ENCODE measurements around the gene CAMK4. TPM values are rescaled to one million over a fixed set of nuclear protein-coding genes. Genes with fewer than 3 reads are reported as not detected.
"Not testable (repeated sequence)": the region's sequence is repeated elsewhere in the genome, so short reads cannot be mapped to it uniquely, and the experiment has no call there.

CAMK4 gene
- total RNA-seq, 1 donor from 2014 or later: 3.8 TPM

GRCh38 chr5:111404270-111404769 is 180.1 kb downstream of the CAMK4 start:
- H3K9me3 Mint-ChIP-seq (ENCODE audit: unreplicated experiment): peaks cover 7% of the 10 kb centered on the region
- no peaks in the 10 kb centered on the region for H3K9me3 ChIP-seq (ENCODE audit: insufficient read depth, low read depth, low read length)
- peaks cover 2% of the 10 kb centered on the region for H3K36me3 Mint-ChIP-seq (ENCODE audit: low read depth, unreplicated experiment)
- no peak overlapping the region for H3K4me3 ChIP-seq (ENCODE audit: insufficient read depth, low read depth, low read length)
- DNase-seq (ENCODE audit: low read depth) (no peak), FAIRE-seq (no peak)
- no peak overlapping the region for H3K9ac ChIP-seq (ENCODE audit: low read length)
- H3K27me3 Mint-ChIP-seq (ENCODE audit: low read depth, unreplicated experiment): no peaks in the 10 kb centered on the region
- no peaks in the 10 kb centered on the region for H4K20me1 ChIP-seq (ENCODE audit: insufficient read depth, low read length)
- H3K4me1 ChIP-seq (ENCODE audit: insufficient read depth, low read length): no peaks in the 10 kb centered on the region
- no peaks in the 10 kb centered on the region for H3K79me2 ChIP-seq (ENCODE audit: insufficient read depth, low read length)
- H3K27ac ChIP-seq (ENCODE audit: low read depth, low read length): no peak overlapping the region
- no peak overlapping the region for H3K4me3 Mint-ChIP-seq (ENCODE audit: unreplicated experiment)
- peaks cover 6% of the 10 kb centered on the region for H3K4me1 Mint-ChIP-seq (ENCODE audit: low read depth, unreplicated experiment)
- no peak overlapping the region for H3K4me2 ChIP-seq (ENCODE audit: low read length)
- no peak for TF ChIP-seq EZH2 (IDR thresholded peaks at IDR 0.05; ENCODE audit: insufficient read depth, low read length)
- TF ChIP-seq CTCF (IDR thresholded peaks at IDR 0.05; ENCODE audit: insufficient read depth, low read depth, low read length): no peak
- H3K27ac Mint-ChIP-seq (ENCODE audit: unreplicated experiment): no peak overlapping the region
- H3K36me3 ChIP-seq (ENCODE audit: insufficient read depth, low read length): no peaks in the 10 kb centered on the region
- no peaks in the 10 kb centered on the region for H3K27me3 ChIP-seq (ENCODE audit: insufficient read depth, low read length)
- H2AFZ ChIP-seq (ENCODE audit: low read depth, low read length): no peak overlapping the region

- no peaks in the 10 kb centered on the region for H4K20me1 ChIP-seq (ENCODE audit: insufficient read depth, low read length)
- no peak overlapping the region for H3K4me3 ChIP-seq (ENCODE audit: insufficient read depth, low read depth, low read length)
- no peak for FAIRE-seq
- TF ChIP-seq CTCF (IDR thresholded peaks at IDR 0.05; ENCODE audit: insufficient read depth, low read depth, low read length) (no peak), EZH2 (IDR thresholded peaks at IDR 0.05; ENCODE audit: insufficient read depth, low read length) (no peak)
- H3K36me3 Mint-ChIP-seq (ENCODE audit: low read depth, unreplicated experiment): peaks cover 2% of the 10 kb centered on the region
- no peak overlapping the region for H3K4me3 Mint-ChIP-seq (ENCODE audit: unreplicated experiment)
- H3K27ac ChIP-seq (ENCODE audit: low read depth, low read length): no peak overlapping the region
- H3K36me3 ChIP-seq (ENCODE audit: insufficient read depth, low read length): no peaks in the 10 kb centered on the region
- H3K27ac Mint-ChIP-seq (ENCODE audit: unreplicated experiment): no peak overlapping the region
- H3K4me1 Mint-ChIP-seq (ENCODE audit: low read depth, unreplicated experiment): peaks cover 6% of the 10 kb centered on the region
- H3K4me2 ChIP-seq (ENCODE audit: low read length): no peak overlapping the region
- H3K9me3 Mint-ChIP-seq (ENCODE audit: unreplicated experiment): peaks cover 12% of the 10 kb centered on the region
- no peak overlapping the region for H3K9ac ChIP-seq (ENCODE audit: low read length)
- no peaks in the 10 kb centered on the region for H3K27me3 ChIP-seq (ENCODE audit: insufficient read depth, low read length)
- no peaks in the 10 kb centered on the region for H3K9me3 ChIP-seq (ENCODE audit: insufficient read depth, low read depth, low read length)
- no peak overlapping the region for H2AFZ ChIP-seq (ENCODE audit: low read depth, low read length)
- H3K27me3 Mint-ChIP-seq (ENCODE audit: low read depth, unreplicated experiment): no peaks in the 10 kb centered on the region
- H3K79me2 ChIP-seq (ENCODE audit: insufficient read depth, low read length): no peaks in the 10 kb centered on the region
- no peaks in the 10 kb centered on the region for H3K4me1 ChIP-seq (ENCODE audit: insufficient read depth, low read length)
- DNase-seq (ENCODE audit: low read depth): no peak
Observed at GRCh38 chr5:111407562-111407961, 183.4 kb downstream of the CAMK4 start.

DNA sequence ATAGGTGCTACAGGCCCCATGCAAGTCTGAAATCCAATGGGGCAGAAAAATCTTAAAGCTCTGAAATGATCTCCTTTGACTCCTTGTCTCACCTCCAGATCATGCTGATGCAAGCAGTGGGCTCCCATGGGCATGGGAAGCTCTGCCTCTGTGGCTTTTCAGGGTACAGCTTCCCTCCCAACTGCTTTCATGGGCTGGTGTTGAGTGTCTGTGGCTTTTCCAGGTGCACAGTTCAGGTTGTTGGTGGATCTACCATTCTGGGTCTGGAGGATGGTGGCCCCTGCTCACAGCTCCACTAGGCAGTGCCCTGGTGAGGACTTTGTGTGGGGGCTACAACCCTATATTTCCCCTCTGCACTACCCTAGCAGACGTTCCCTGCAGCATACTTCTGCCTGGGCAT is 184.6 kb downstream of the CAMK4 start:
- no peak overlapping the region for H3K4me3 Mint-ChIP-seq (ENCODE audit: unreplicated experiment)
- Histone ChIP-seq H3K36me3 (ENCODE audit: insufficient read depth, low read length) (no peaks in the 10 kb centered on the region), H2AFZ (ENCODE audit: low read depth, low read length) (no peak overlapping the region), H3K4me2 (ENCODE audit: low read length) (no peak overlapping the region), H3K79me2 (ENCODE audit: insufficient read depth, low read length) (no peaks in the 10 kb centered on the region), H3K27me3 (ENCODE audit: insufficient read depth, low read length) (no peaks in the 10 kb centered on the region), H3K27ac (ENCODE audit: low read depth, low read length) (no peak overlapping the region), H3K9me3 (ENCODE audit: insufficient read depth, low read depth, low read length) (no peaks in the 10 kb centered on the region), H3K9ac (ENCODE audit: low read length) (no peak overlapping the region), H3K4me3 (ENCODE audit: insufficient read depth, low read depth, low read length) (no peak overlapping the region), H3K4me1 (ENCODE audit: insufficient read depth, low read length) (no peaks in the 10 kb centered on the region), H4K20me1 (ENCODE audit: insufficient read depth, low read length) (no peaks in the 10 kb centered on the region)
- H3K9me3 Mint-ChIP-seq (ENCODE audit: unreplicated experiment): peaks cover 12% of the 10 kb centered on the region
- H3K27ac Mint-ChIP-seq (ENCODE audit: unreplicated experiment): no peak overlapping the region
- H3K36me3 Mint-ChIP-seq (ENCODE audit: low read depth, unreplicated experiment): peaks cover 2% of the 10 kb centered on the region
- FAIRE-seq (no peak), DNase-seq (ENCODE audit: low read depth) (no peak)
- no peak for TF ChIP-seq CTCF (IDR thresholded peaks at IDR 0.05; ENCODE audit: insufficient read depth, low read depth, low read length)
- no peak for TF ChIP-seq EZH2 (IDR thresholded peaks at IDR 0.05; ENCODE audit: insufficient read depth, low read length)
- H3K27me3 Mint-ChIP-seq (ENCODE audit: low read depth, unreplicated experiment): no peaks in the 10 kb centered on the region
- H3K4me1 Mint-ChIP-seq (ENCODE audit: low read depth, unreplicated experiment): peaks cover 6% of the 10 kb centered on the region

DNA sequence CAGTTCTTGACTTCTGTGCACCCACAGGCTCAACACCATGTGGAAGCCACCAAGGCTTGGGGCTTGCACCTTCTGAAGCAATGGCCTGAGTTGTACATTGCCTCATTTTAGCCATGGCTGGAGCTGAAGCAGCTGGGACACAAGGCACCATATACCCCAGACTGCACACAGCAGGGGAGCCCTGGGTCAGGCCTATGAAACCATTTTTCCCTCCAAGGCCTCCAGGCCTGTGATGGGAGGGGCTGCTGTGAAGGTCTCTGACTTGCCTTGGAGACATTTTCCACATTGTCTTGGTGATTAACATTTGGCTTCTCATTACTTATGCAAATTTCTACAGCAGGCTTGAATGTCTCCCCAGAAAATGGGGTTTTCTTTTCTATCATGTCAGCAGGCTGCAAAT is 185.1 kb downstream of the CAMK4 start:
- H3K36me3 Mint-ChIP-seq (ENCODE audit: low read depth, unreplicated experiment); H3K4me2 ChIP-seq (ENCODE audit: low read length); H3K27me3 ChIP-seq (ENCODE audit: insufficient read depth, low read length); H3K4me3 ChIP-seq (ENCODE audit: insufficient read depth, low read depth, low read length); H3K4me1 Mint-ChIP-seq (ENCODE audit: low read depth, unreplicated experiment); H3K27ac ChIP-seq (ENCODE audit: low read depth, low read length); DNase-seq (ENCODE audit: low read depth); H3K4me1 ChIP-seq (ENCODE audit: insufficient read depth, low read length); FAIRE-seq; H3K36me3 ChIP-seq (ENCODE audit: insufficient read depth, low read length); H2AFZ ChIP-seq (ENCODE audit: low read depth, low read length); H3K27me3 Mint-ChIP-seq (ENCODE audit: low read depth, unreplicated experiment); H3K9me3 ChIP-seq (ENCODE audit: insufficient read depth, low read depth, low read length); H3K9ac ChIP-seq (ENCODE audit: low read length); H3K4me3 Mint-ChIP-seq (ENCODE audit: unreplicated experiment); H4K20me1 ChIP-seq (ENCODE audit: insufficient read depth, low read length); H3K27ac Mint-ChIP-seq (ENCODE audit: unreplicated experiment); H3K79me2 ChIP-seq (ENCODE audit: insufficient read depth, low read length): not testable (repeated sequence)
- H3K9me3 Mint-ChIP-seq (ENCODE audit: unreplicated experiment): peaks cover 12% of the 10 kb centered on the region
